ENCODE results near the gene EXOC3L4. TPM values are rescaled to one million over a fixed set of nuclear protein-coding genes. Genes with fewer than 3 reads are reported as not detected.

Gene EXOC3L4
- total and polyA plus RNA-seq, 8 donors = 1.3 to 82.8 (median 16.2) TPM

DNA sequence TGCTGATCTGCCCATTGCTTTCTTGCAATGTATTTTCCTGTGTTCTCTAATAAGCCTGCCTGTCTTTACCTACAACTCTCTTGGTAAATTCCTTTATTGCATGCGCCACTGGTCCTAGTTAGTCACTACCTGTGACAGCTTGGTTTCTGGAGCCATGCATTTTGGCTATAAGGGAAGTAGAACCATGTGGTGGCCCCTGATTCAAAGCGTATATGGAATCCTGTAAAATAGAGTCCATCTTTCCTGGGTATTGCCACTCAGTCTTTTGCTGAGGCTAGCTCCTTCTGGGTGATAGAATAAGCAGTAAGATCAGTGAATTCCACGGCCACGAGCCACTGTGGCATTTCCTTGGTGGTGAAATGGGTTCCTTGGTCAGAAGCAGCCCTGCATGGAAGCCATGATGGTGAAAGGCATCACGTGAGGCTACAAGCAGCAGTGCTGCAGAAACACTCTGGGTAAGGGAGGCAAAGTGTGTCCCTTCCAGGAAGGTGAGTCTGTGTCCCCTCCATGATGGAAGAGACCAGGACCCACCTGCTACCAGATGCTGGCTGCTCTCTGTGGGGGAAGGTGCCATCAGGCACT lies 48.3 kb downstream of the EXOC3L4 start:
- no peaks in the 10 kb centered on the region for H3K36me3 ChIP-seq

DNA sequence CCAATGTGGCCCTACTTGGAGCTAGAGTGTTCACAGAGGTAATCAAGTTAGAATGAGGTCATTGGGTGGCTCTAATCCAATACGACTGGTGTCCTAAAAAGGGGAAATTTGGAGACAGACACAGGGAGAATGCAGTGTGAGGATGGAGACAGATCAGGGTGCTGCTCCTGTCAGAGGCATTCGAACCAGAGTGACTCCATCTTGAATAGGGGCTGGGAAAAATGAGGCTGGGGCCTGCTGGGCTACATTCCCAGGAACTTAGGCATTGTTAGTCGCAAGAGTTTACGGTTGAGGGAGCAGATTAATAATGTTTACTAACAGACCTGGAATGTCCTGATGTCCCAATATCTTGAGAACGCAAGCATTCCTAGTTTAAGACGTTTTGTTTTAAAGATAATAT lies 49.0 kb downstream of the EXOC3L4 start:
- Histone ChIP-seq H3K27me3 (peaks cover 0 to 46% (median 6%) of the 10 kb centered on the region in 3 donors), H3K36me3 (no peaks in the 10 kb centered on the region), H3K9me3 (no peaks in the 10 kb centered on the region), H3K27ac (no peak overlapping the region), H3K4me3 (no peak overlapping the region), H3K4me1 (peaks cover 0 to 18% (median 12%) of the 10 kb centered on the region in 4 donors)
- WGBS, 5 donors = 60 to 67% (median 61%) methylated on average over 6 of the region's 6 CpGs
- DNase-seq = no peak
- intact Hi-C loops (cut with DNase I; ENCODE audit: low total_unique reads) = no loop called here
- TF ChIP-seq, protein P1, sequence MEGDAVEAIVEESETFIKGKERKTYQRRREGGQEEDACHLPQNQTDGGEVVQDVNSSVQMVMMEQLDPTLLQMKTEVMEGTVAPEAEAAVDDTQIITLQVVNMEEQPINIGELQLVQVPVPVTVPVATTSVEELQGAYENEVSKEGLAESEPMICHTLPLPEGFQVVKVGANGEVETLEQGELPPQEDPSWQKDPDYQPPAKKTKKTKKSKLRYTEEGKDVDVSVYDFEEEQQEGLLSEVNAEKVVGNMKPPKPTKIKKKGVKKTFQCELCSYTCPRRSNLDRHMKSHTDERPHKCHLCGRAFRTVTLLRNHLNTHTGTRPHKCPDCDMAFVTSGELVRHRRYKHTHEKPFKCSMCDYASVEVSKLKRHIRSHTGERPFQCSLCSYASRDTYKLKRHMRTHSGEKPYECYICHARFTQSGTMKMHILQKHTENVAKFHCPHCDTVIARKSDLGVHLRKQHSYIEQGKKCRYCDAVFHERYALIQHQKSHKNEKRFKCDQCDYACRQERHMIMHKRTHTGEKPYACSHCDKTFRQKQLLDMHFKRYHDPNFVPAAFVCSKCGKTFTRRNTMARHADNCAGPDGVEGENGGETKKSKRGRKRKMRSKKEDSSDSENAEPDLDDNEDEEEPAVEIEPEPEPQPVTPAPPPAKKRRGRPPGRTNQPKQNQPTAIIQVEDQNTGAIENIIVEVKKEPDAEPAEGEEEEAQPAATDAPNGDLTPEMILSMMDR (IDR thresholded peaks at IDR 0.05) = no peak
- no peak for TF ChIP-seq POLR2A (IDR thresholded peaks at IDR 0.05)
- no peak for TF ChIP-seq EP300 (IDR thresholded peaks at IDR 0.05)
- no peak for TF ChIP-seq POLR2AphosphoS5 (IDR thresholded peaks at IDR 0.05)

More for the DNA sequence above, 48.3 kb downstream of the EXOC3L4 start:
- WGBS, 5 donors = 65 to 87% (median 72%) methylated on average over 5 of the region's 5 CpGs
- Histone ChIP-seq H3K27me3 (peaks cover 0 to 51% (median 6%) of the 10 kb centered on the region in 3 donors), H3K27ac (no peak overlapping the region), H3K9me3 (no peaks in the 10 kb centered on the region), H3K4me3 (no peak overlapping the region), H3K4me1 (peaks cover 0 to 25% (median 17%) of the 10 kb centered on the region in 4 donors)
- TF ChIP-seq POLR2AphosphoS5 (IDR thresholded peaks at IDR 0.05) (no peak), POLR2A (IDR thresholded peaks at IDR 0.05) (no peak)
- TF ChIP-seq, protein P1 (IDR thresholded peaks at IDR 0.05) = no peak
- intact Hi-C loops (cut with DNase I; ENCODE audit: low total_unique reads) = no loop called here
- no peak for DNase-seq

DNA sequence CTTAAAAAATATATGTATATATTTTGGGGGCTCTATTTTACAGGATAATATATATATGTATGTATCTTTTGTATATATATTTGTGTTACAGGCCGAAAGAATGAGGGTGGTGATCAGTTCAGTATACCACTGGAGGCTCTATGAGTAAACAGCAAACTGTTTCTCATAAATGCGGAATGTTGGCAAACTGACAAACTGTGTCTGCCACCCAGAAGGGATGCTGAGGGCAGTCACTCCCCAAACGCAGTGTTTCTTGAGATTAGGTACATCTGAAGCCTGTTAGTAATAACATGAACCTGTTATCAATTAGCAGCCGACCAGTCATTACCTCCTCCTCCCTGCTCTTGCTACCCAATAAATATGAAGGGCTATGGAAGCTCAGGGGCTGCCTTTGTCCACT lies 49.6 kb downstream of the EXOC3L4 start:
- intact Hi-C loops (cut with DNase I; ENCODE audit: low total_unique reads) = no loop called here
- Histone ChIP-seq H3K36me3 (no peaks in the 10 kb centered on the region), H3K27ac (no peak overlapping the region), H3K4me1 (peaks cover 0 to 12% (median 6%) of the 10 kb centered on the region in 4 donors), H3K9me3 (no peaks in the 10 kb centered on the region), H3K4me3 (no peak overlapping the region), H3K27me3 (peaks cover 0 to 40% (median 6%) of the 10 kb centered on the region in 3 donors)
- 42 to 57% (median 48%) methylated on average over 4 of the region's 4 CpGs for whole genome bisulfite sequencing, 5 donors
- TF ChIP-seq, protein P1 (IDR thresholded peaks at IDR 0.05) = no peak
- TF ChIP-seq POLR2A (IDR thresholded peaks at IDR 0.05) (no peak), EP300 (IDR thresholded peaks at IDR 0.05) (no peak), POLR2AphosphoS5 (IDR thresholded peaks at IDR 0.05) (no peak)
- no peak for DNase-seq

DNA sequence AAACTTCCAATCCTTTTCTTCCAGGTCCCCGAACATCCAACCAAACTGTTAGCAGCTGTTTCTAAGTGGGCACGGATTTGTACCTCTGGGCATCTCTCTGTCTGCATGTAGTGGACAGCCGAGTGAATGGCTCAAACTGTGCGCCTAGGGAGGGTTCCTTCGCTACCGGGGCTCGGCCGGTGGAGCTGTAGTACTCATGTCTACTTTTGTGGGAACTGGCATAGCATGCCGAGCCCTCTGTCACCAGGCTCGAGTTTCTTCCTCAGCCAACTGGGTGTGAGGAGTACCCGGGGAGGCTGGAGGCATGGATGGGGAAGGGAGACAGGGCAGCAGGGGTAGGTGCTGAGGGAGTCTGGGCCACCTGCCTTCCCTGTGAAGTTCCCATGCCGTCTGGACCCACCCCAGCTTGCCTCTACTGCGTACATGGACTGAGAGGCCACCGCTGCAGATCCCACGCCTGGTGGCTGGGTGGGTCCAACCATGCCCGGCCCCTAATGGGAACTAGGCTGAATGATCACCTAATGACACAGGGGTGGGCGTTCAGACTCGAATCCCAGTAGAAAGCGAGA lies 51.7 kb downstream of the EXOC3L4 start:
- Histone ChIP-seq H3K4me1 (peaks cover 0 to 3% (median under 1%) of the 10 kb centered on the region in 4 donors), H3K4me3 (no peak overlapping the region), H3K9me3 (no peaks in the 10 kb centered on the region), H3K27me3 (peaks cover 0 to 36% (median 6%) of the 10 kb centered on the region in 3 donors), H3K36me3 (no peaks in the 10 kb centered on the region), H3K27ac (no peak overlapping the region)
- intact Hi-C loops (cut with DNase I; ENCODE audit: low total_unique reads) = no loop called here
- no peak for DNase-seq
- WGBS, 5 donors = 85 to 91% (median 88%) methylated on average over 17 to 19 of the region's 19 CpGs
- TF ChIP-seq POLR2A (IDR thresholded peaks at IDR 0.05) (no peak), POLR2AphosphoS5 (IDR thresholded peaks at IDR 0.05) (no peak), EP300 (IDR thresholded peaks at IDR 0.05) (no peak)
- TF ChIP-seq, protein P1 (IDR thresholded peaks at IDR 0.05) = no peak
